Natural killer cell (primary cell): Measurements from ENCODE around the gene FCRL5. TPM values are rescaled to one million over a fixed set of nuclear protein-coding genes. Genes with fewer than 3 reads are reported as not detected.
A peak's percentile ranks its signal among the peaks of the same experiment; 100 is the strongest.

Experiments used
- ATAC-seq, 3 donors: fragments of 150-1000 bp in 2 of 3; fragments of 200-7000 bp in 1 of 3; cut with Tn5 transposase; 1 replicate in 1 of 3; 2 replicates in 2 of 3; pipeline ENCODE4 v1.10.0; 2021; ENCODE audit warnings: mild to moderate bottlenecking in 2 of 3, moderate library complexity in 2 of 3
- DNase-seq, 2 donors: peaks; one replicate each; pipeline versions ENCODE4 v3.0.0 to v3.0.0-alpha.2; 2013 to 2021; ENCODE audit warnings: mixed read lengths in 1 of 2
- H3K27ac ChIP-seq: one replicate; pipeline ENCODE4 v1.5.1; 2013; ENCODE audit warnings: mild to moderate bottlenecking, low read length
- H3K27me3 ChIP-seq: one replicate; pipeline ENCODE4 v1.6.1; 2013; ENCODE audit warnings: low read length; ENCODE audit not compliant: control insufficient read depth, insufficient read depth
- H3K36me3 ChIP-seq: one replicate; pipeline ENCODE4 v1.6.1; 2013; ENCODE audit warnings: low read length; ENCODE audit not compliant: control insufficient read depth, insufficient read depth
- H3K4me1 ChIP-seq: one replicate; pipeline ENCODE4 v1.6.1; 2013; ENCODE audit warnings: low read length; ENCODE audit not compliant: control insufficient read depth, insufficient read depth
- H3K4me3 ChIP-seq: one replicate; pipeline ENCODE4 v1.5.1; 2013; ENCODE audit warnings: low read length
- H3K9me3 ChIP-seq: one replicate; pipeline ENCODE4 v1.6.1; 2013; ENCODE audit warnings: low read length; ENCODE audit not compliant: control insufficient read depth, insufficient read depth
- H3K27ac Mint-ChIP-seq, 2 donors: one replicate each; pipeline ENCODE4 v1.8.0; 2022; ENCODE audit warnings: mild to moderate bottlenecking in 2 of 2, mixed read lengths in 2 of 2, moderate library complexity in 1 of 2
- H3K27me3 Mint-ChIP-seq, 2 donors: one replicate each; pipeline ENCODE4 v1.8.0; 2022; ENCODE audit warnings: low read depth in 2 of 2, mixed read lengths in 2 of 2
- H3K36me3 Mint-ChIP-seq: one replicate; pipeline ENCODE4 v1.8.0; 2022; ENCODE audit warnings: mixed read lengths
- H3K4me1 Mint-ChIP-seq, 2 donors: one replicate each; pipeline ENCODE4 v1.8.0; 2022; ENCODE audit warnings: mixed read lengths in 2 of 2
- H3K4me3 Mint-ChIP-seq: one replicate; pipeline ENCODE4 v1.8.0; 2022; ENCODE audit warnings: mild to moderate bottlenecking, moderate library complexity, mixed read lengths
- H3K9me3 Mint-ChIP-seq, 2 donors: one replicate each; pipeline ENCODE4 v1.8.0; 2022; ENCODE audit warnings: mixed read lengths in 2 of 2
- CTCF ChIP-seq: fragments of 200-600 bp; IDR thresholded peaks from one replicate; pipeline ENCODE4 v1.8.0; 2022; ENCODE audit warnings: antibody characterized with exemption
- WGBS: methylation state at CpG from one replicate; pipeline ENCODE4 v1.1.7; 2013; ENCODE audit warnings: missing lambda C conversion rate; ENCODE audit not compliant: insufficient coverage; 5-methylcytosine and 5-hydroxymethylcytosine counted together
- intact Hi-C: fragments of 100-400 bp; cut with micrococcal nuclease; formaldehyde crosslinking; loops from one replicate; pipeline ENCODE4 v1.14.2; 2022
- total RNA-seq, 4 donors: library from RNA; stranded (reverse); fragments of 120-200 nt in 1 of 4; gene quantifications; one replicate each; pipeline versions ENCODE4 v1.2.3 to v1.2.4, GENCODE V29; 2013 to 2022

Gene FCRL5
- total RNA-seq, 3 donors from 2014 or later (not counting 1 experiment from before 2014, with no cell fraction given), result 0.23 to 3.6 (median 0.54) TPM

GRCh38 chr1:157596384-157596783 lies 44.1 kb upstream of the FCRL5 start:
- Histone ChIP-seq H3K4me3 (no peak overlapping the region), H3K36me3 (no peaks in the 10 kb centered on the region), H3K4me1 (peaks cover 19% of the 10 kb centered on the region), H3K27ac (no peak overlapping the region), H3K27me3 (no peaks in the 10 kb centered on the region), H3K9me3 (no peaks in the 10 kb centered on the region)
- no peak for TF ChIP-seq CTCF
- Mint-ChIP-seq H3K9me3 (no peaks in the 10 kb centered on the region), H3K4me1 (peaks cover 9 to 17% of the 10 kb centered on the region in 2 donors), H3K27me3 (peaks cover 6 to 7% of the 10 kb centered on the region in 2 donors), H3K27ac (no peak overlapping the region), H3K4me3 (no peak overlapping the region), H3K36me3 (no peaks in the 10 kb centered on the region)
- ATAC-seq (no peak), DNase-seq (no peak)
- 84% methylated on average over 5 of the region's 6 CpGs for WGBS
- intact Hi-C loops, result no loop called here

- H3K27ac Mint-ChIP-seq, result no peak overlapping the region
Measured at GRCh38 chr1:157595356-157595755, 43.0 kb upstream of the FCRL5 start.

GRCh38 chr1:157585984-157586383 lies 33.7 kb upstream of the FCRL5 start:
- Mint-ChIP-seq H3K9me3 (no peaks in the 10 kb centered on the region), H3K27me3 (peaks cover 8 to 27% of the 10 kb centered on the region in 2 donors), H3K4me1 (peaks cover 0 to 5% of the 10 kb centered on the region in 2 donors), H3K4me3 (no peak overlapping the region), H3K36me3 (no peaks in the 10 kb centered on the region), H3K27ac (no peak overlapping the region)
- Histone ChIP-seq H3K27me3 (peaks cover 7% of the 10 kb centered on the region), H3K27ac (no peak overlapping the region), H3K36me3 (no peaks in the 10 kb centered on the region), H3K4me3 (no peak overlapping the region), H3K4me1 (peaks cover 12% of the 10 kb centered on the region), H3K9me3 (peaks cover 6% of the 10 kb centered on the region)
- DNase-seq (no peak), ATAC-seq (peak in 1 of 3 donors; percentile 44)
- no peak for TF ChIP-seq CTCF
- intact Hi-C loops, result no loop called here
- WGBS, result 82% methylated on average over 4 of the region's 4 CpGs

More at GRCh38 chr1:157595356-157595755, 43.0 kb upstream of the FCRL5 start:
- Mint-ChIP-seq H3K4me3 (no peak overlapping the region), H3K36me3 (no peaks in the 10 kb centered on the region), H3K27me3 (no peaks in the 10 kb centered on the region), H3K4me1 (peaks cover 9 to 17% of the 10 kb centered on the region in 2 donors), H3K9me3 (no peaks in the 10 kb centered on the region)
- H3K4me1 ChIP-seq, result peaks cover 19% of the 10 kb centered on the region
- TF ChIP-seq CTCF, result no peak
- H3K36me3 ChIP-seq, result no peaks in the 10 kb centered on the region
- H3K4me3 ChIP-seq, result no peak overlapping the region
- no peaks in the 10 kb centered on the region for H3K9me3 ChIP-seq
- H3K27ac ChIP-seq, result no peak overlapping the region
- DNase-seq, result no peak
- 1% methylated on average over 2 of the region's 2 CpGs for WGBS
- intact Hi-C loops, result no loop called here
- no peaks in the 10 kb centered on the region for H3K27me3 ChIP-seq
- peak in 2 of 3 donors; percentile 35 to 39 for ATAC-seq

- H3K9me3 ChIP-seq, result peaks cover 6% of the 10 kb centered on the region
- intact Hi-C loops, result no loop called here
- H3K27ac Mint-ChIP-seq, result no peak overlapping the region
- no peaks in the 10 kb centered on the region for H3K36me3 Mint-ChIP-seq
- H3K27me3 Mint-ChIP-seq, result peaks cover 8 to 27% of the 10 kb centered on the region in 2 donors
- no peak for ATAC-seq
- TF ChIP-seq CTCF, result no peak
- peaks cover 5% of the 10 kb centered on the region for H3K27me3 ChIP-seq
- H3K4me1 Mint-ChIP-seq, result peaks cover 5 to 11% of the 10 kb centered on the region in 2 donors
- H3K36me3 ChIP-seq, result no peaks in the 10 kb centered on the region
- no peaks in the 10 kb centered on the region for H3K9me3 Mint-ChIP-seq
- H3K4me1 ChIP-seq, result peaks cover 12% of the 10 kb centered on the region
- H3K4me3 Mint-ChIP-seq, result no peak overlapping the region
- WGBS, result 87% methylated on average over 3 of the region's 3 CpGs
- no peak for DNase-seq
- no peak overlapping the region for H3K4me3 ChIP-seq
- no peak overlapping the region for H3K27ac ChIP-seq
Measured at GRCh38 chr1:157584503-157584902, 32.2 kb upstream of the FCRL5 start.
